ENCODE measurements around the gene AR. TPM values are rescaled to one million over a fixed set of nuclear protein-coding genes. Genes with fewer than 3 reads are reported as not detected.

Gene AR
- total RNA-seq, 4 donors from 2014 or later = 19.7 to 75.3 (median 46.9) TPM

- Histone ChIP-seq H3K4me1 (no peaks in the 10 kb centered on the region), H3K9me3 (no peaks in the 10 kb centered on the region), H3K36me3 (no peaks in the 10 kb centered on the region), H3K4me3 (no peak overlapping the region), H3K27ac (no peak overlapping the region), H3K27me3 (no peaks in the 10 kb centered on the region)
- TF ChIP-seq POLR2A (IDR thresholded peaks at IDR 0.05) (no peak), CTCF (IDR thresholded peaks at IDR 0.05) (no peak)
- intact Hi-C loops (cut with DNase I; ENCODE audit: low total_unique reads) = no loop called here
- DNase-seq = no peak
Observed at GRCh38 chrX:67601771-67602170, 58.0 kb downstream of the AR start.

GRCh38 chrX:67604979-67605703, 61.3 kb downstream of the AR start:
- Histone ChIP-seq H3K4me1 (no peaks in the 10 kb centered on the region), H3K27ac (no peak overlapping the region), H3K9me3 (no peaks in the 10 kb centered on the region), H3K36me3 (no peaks in the 10 kb centered on the region), H3K27me3 (no peaks in the 10 kb centered on the region), H3K4me3 (no peak overlapping the region)
- TF ChIP-seq POLR2A (IDR thresholded peaks at IDR 0.05) = no peak
- TF ChIP-seq CTCF (IDR thresholded peaks at IDR 0.05) = no peak
- intact Hi-C loops (cut with DNase I; ENCODE audit: low total_unique reads) = no loop called here
- DNase-seq = no peak

GRCh38 chrX:67607466-67607865, 63.6 kb downstream of the AR start:
- intact Hi-C loops (cut with DNase I; ENCODE audit: low total_unique reads) = no loop called here
- Histone ChIP-seq H3K4me1 (no peaks in the 10 kb centered on the region), H3K36me3 (no peaks in the 10 kb centered on the region), H3K27ac (no peak overlapping the region), H3K27me3 (no peaks in the 10 kb centered on the region), H3K4me3 (no peak overlapping the region), H3K9me3 (no peaks in the 10 kb centered on the region)
- TF ChIP-seq POLR2A (IDR thresholded peaks at IDR 0.05) (no peak), CTCF (IDR thresholded peaks at IDR 0.05) (no peak)
- no peak for DNase-seq

GRCh38 chrX:67610282-67610681, 66.5 kb downstream of the AR start:
- no peaks in the 10 kb centered on the region for H3K4me1 ChIP-seq
- intact Hi-C loops (cut with DNase I; ENCODE audit: low total_unique reads) = no loop called here

More at GRCh38 chrX:67610282-67610681, 66.5 kb downstream of the AR start:
- H3K9me3 ChIP-seq = peaks cover 0 to 4% of the 10 kb centered on the region in 2 donors
- H3K4me3 ChIP-seq = no peak overlapping the region
- TF ChIP-seq CTCF (IDR thresholded peaks at IDR 0.05) = no peak
- TF ChIP-seq POLR2A (IDR thresholded peaks at IDR 0.05) = no peak
- H3K27ac ChIP-seq = no peak overlapping the region
- no peaks in the 10 kb centered on the region for H3K27me3 ChIP-seq
- no peak for DNase-seq
- no peaks in the 10 kb centered on the region for H3K36me3 ChIP-seq
